Astrocyte (in vitro differentiated cells and primary cell): Measurements from ENCODE around the gene ARID2. TPM values are rescaled to one million over a fixed set of nuclear protein-coding genes. Genes with fewer than 3 reads are reported as not detected.
A peak's percentile ranks its signal among the peaks of the same experiment; 100 is the strongest.

Source experiments
- DNase-seq: peaks from one replicate; pipeline ENCODE4 v3.0.0-alpha.2; 2010; ENCODE audit warnings: low read depth
- FAIRE-seq: peaks from 2 replicates; lab custom pipeline; 2011; peaks lifted over from hg19 to GRCh38; lab: Jason Lieb, UNC
- H2AFZ ChIP-seq: 2 replicates; pipeline ENCODE4 v1.6.0; 2012; ENCODE audit warnings: low read depth, low read length, inconsistent platforms
- H3K27ac ChIP-seq: 2 replicates; pipeline ENCODE4 v1.5.1; 2011; ENCODE audit warnings: low read depth, low read length, inconsistent platforms
- H3K27me3 ChIP-seq: 2 replicates; pipeline ENCODE4 v1.6.0; 2011; ENCODE audit warnings: low read length, inconsistent platforms; ENCODE audit not compliant: insufficient read depth
- H3K36me3 ChIP-seq: 2 replicates; pipeline ENCODE4 v1.5.1; 2011; ENCODE audit warnings: low read length, inconsistent platforms; ENCODE audit not compliant: insufficient read depth
- H3K4me1 ChIP-seq: 2 replicates; pipeline ENCODE4 v1.5.1; 2011; ENCODE audit warnings: low read length, inconsistent platforms; ENCODE audit not compliant: insufficient read depth
- H3K4me2 ChIP-seq: 2 replicates; pipeline ENCODE4 v1.6.0; 2012; ENCODE audit warnings: low read length, inconsistent platforms
- H3K4me3 ChIP-seq: 2 replicates; pipeline ENCODE4 v1.5.1; 2011; ENCODE audit warnings: low read depth, mild to moderate bottlenecking, low read length, inconsistent platforms; ENCODE audit not compliant: insufficient read depth
- H3K79me2 ChIP-seq: 2 replicates; pipeline ENCODE4 v1.6.0; 2012; ENCODE audit warnings: mild to moderate bottlenecking, low read length, inconsistent platforms; ENCODE audit not compliant: insufficient read depth
- H3K9ac ChIP-seq: 2 replicates; pipeline ENCODE4 v1.6.0; 2012; ENCODE audit warnings: mild to moderate bottlenecking, low read length, inconsistent platforms
- H3K9me3 ChIP-seq: 2 replicates; pipeline ENCODE4 v1.5.1; 2012; ENCODE audit warnings: low read depth, mild to moderate bottlenecking, low read length, inconsistent platforms; ENCODE audit not compliant: insufficient read depth
- H4K20me1 ChIP-seq: 2 replicates; pipeline ENCODE4 v1.6.0; 2012; ENCODE audit warnings: low read length, inconsistent platforms; ENCODE audit not compliant: insufficient read depth
- H3K27ac Mint-ChIP-seq: one replicate; pipeline ENCODE4 v1.8.0; 2021; ENCODE audit warnings: mild to moderate bottlenecking, mixed read lengths; ENCODE audit not compliant: unreplicated experiment
- H3K27me3 Mint-ChIP-seq: one replicate; pipeline ENCODE4 v1.8.0; 2021; ENCODE audit warnings: low read depth, mixed read lengths; ENCODE audit not compliant: unreplicated experiment
- H3K36me3 Mint-ChIP-seq: one replicate; pipeline ENCODE4 v1.8.0; 2021; ENCODE audit warnings: low read depth, mixed read lengths; ENCODE audit not compliant: unreplicated experiment
- H3K4me1 Mint-ChIP-seq: one replicate; pipeline ENCODE4 v1.8.0; 2021; ENCODE audit warnings: low read depth, mixed read lengths; ENCODE audit not compliant: unreplicated experiment
- H3K4me3 Mint-ChIP-seq: one replicate; pipeline ENCODE4 v1.8.0; 2021; ENCODE audit warnings: mild to moderate bottlenecking, moderate library complexity, mixed read lengths; ENCODE audit not compliant: unreplicated experiment
- H3K9me3 Mint-ChIP-seq: one replicate; pipeline ENCODE4 v1.8.0; 2021; ENCODE audit warnings: mild to moderate bottlenecking, mixed read lengths; ENCODE audit not compliant: unreplicated experiment
- CTCF ChIP-seq: IDR thresholded peaks from 2 replicates; pipeline ENCODE4 v1.5.1; 2011; ENCODE audit warnings: low read depth, mild to moderate bottlenecking, inconsistent platforms, low read length, moderate library complexity; ENCODE audit not compliant: insufficient read depth
- EZH2 ChIP-seq: IDR thresholded peaks from 2 replicates; pipeline ENCODE4 v1.6.1; 2012; ENCODE audit warnings: mild to moderate bottlenecking, low read length, inconsistent platforms; ENCODE audit not compliant: insufficient read depth
- total RNA-seq: library from RNA; stranded (reverse); gene quantifications from 2 replicates; pipeline ENCODE4 v1.2.1, GENCODE V29; 2021

The ARID2 gene
- total RNA-seq, 1 donor from 2014 or later = 23.8 TPM

GRCh38 chr12:45732250-45732649, 2.7 kb downstream of the ARID2 start:
- peaks cover 3% of the 10 kb centered on the region for H3K36me3 Mint-ChIP-seq
- H2AFZ ChIP-seq = no peak overlapping the region

GRCh38 chr12:45732936-45733335, 3.4 kb downstream of the ARID2 start:
- Mint-ChIP-seq H3K27ac (peak overlapping the region; percentile 34), H3K4me1 (peaks cover 10% of the 10 kb centered on the region), H3K4me3 (peak overlapping the region; percentile 74), H3K27me3 (no peaks in the 10 kb centered on the region), H3K36me3 (peaks cover 6% of the 10 kb centered on the region), H3K9me3 (no peaks in the 10 kb centered on the region)
- Histone ChIP-seq H3K4me3 (no peak overlapping the region), H3K79me2 (peaks cover 71% of the 10 kb centered on the region), H2AFZ (no peak overlapping the region), H3K27ac (no peak overlapping the region), H3K4me2 (peak overlapping the region; percentile 97), H3K4me1 (peaks cover 8% of the 10 kb centered on the region), H3K9ac (peak overlapping the region; percentile 28), H3K27me3 (no peaks in the 10 kb centered on the region), H4K20me1 (peaks cover 5% of the 10 kb centered on the region), H3K9me3 (no peaks in the 10 kb centered on the region), H3K36me3 (no peaks in the 10 kb centered on the region)
- no peak for TF ChIP-seq CTCF
- TF ChIP-seq EZH2 = no peak
- FAIRE-seq = no peak
- no peak for DNase-seq

More at GRCh38 chr12:45732250-45732649, 2.7 kb downstream of the ARID2 start:
- H3K79me2 ChIP-seq = peaks cover 64% of the 10 kb centered on the region
- H3K4me3 ChIP-seq = peak overlapping the region; percentile 40
- H3K27ac ChIP-seq = no peak overlapping the region
- H3K9me3 Mint-ChIP-seq = no peaks in the 10 kb centered on the region
- H3K9me3 ChIP-seq = no peaks in the 10 kb centered on the region
- FAIRE-seq = no peak
- H3K4me1 Mint-ChIP-seq = peaks cover 10% of the 10 kb centered on the region
- H4K20me1 ChIP-seq = peaks cover 5% of the 10 kb centered on the region
- H3K36me3 ChIP-seq = no peaks in the 10 kb centered on the region
- DNase-seq = peak; percentile 39
- H3K27ac Mint-ChIP-seq = peak overlapping the region; percentile 79
- peaks cover 8% of the 10 kb centered on the region for H3K4me1 ChIP-seq
- no peaks in the 10 kb centered on the region for H3K27me3 ChIP-seq
- H3K4me3 Mint-ChIP-seq = peak overlapping the region; percentile 74
- H3K4me2 ChIP-seq = peak overlapping the region; percentile 97
- peak overlapping the region; percentile 98 for H3K9ac ChIP-seq
- no peaks in the 10 kb centered on the region for H3K27me3 Mint-ChIP-seq
- no peak for TF ChIP-seq CTCF
- no peak for TF ChIP-seq EZH2

GRCh38 chr12:45737638-45738037, 8.1 kb downstream of the ARID2 start:
- H3K9ac ChIP-seq = no peak overlapping the region
- H4K20me1 ChIP-seq = peaks cover 8% of the 10 kb centered on the region
- no peaks in the 10 kb centered on the region for H3K36me3 ChIP-seq
- H3K27ac Mint-ChIP-seq = no peak overlapping the region
- TF ChIP-seq EZH2 = no peak
- TF ChIP-seq CTCF = no peak
- H3K9me3 Mint-ChIP-seq = peaks cover 2% of the 10 kb centered on the region
- H3K9me3 ChIP-seq = no peaks in the 10 kb centered on the region
- H3K4me3 ChIP-seq = no peak overlapping the region
- H3K4me1 Mint-ChIP-seq = peaks cover 5% of the 10 kb centered on the region
- DNase-seq = no peak
- no peak overlapping the region for H3K4me2 ChIP-seq
- peaks cover 16% of the 10 kb centered on the region for H3K36me3 Mint-ChIP-seq
- H3K27me3 ChIP-seq = no peaks in the 10 kb centered on the region
- H2AFZ ChIP-seq = no peak overlapping the region
- FAIRE-seq = no peak
- H3K27ac ChIP-seq = no peak overlapping the region
- H3K79me2 ChIP-seq = peaks cover 96% of the 10 kb centered on the region
- H3K27me3 Mint-ChIP-seq = no peaks in the 10 kb centered on the region
- no peak overlapping the region for H3K4me3 Mint-ChIP-seq
- no peaks in the 10 kb centered on the region for H3K4me1 ChIP-seq
